ENCODE measurements around the gene PLPP7.
"Not testable (repeated sequence)": the region's sequence is repeated elsewhere in the genome, so short reads cannot be mapped to it uniquely, and the experiment has no call there.

The PLPP7 gene

GRCh38 chr9:131307974-131308373, 18.5 kb downstream of the PLPP7 start:
- DNase-seq = no peak

GRCh38 chr9:131308452-131308851, 18.9 kb downstream of the PLPP7 start:
- no peak for DNase-seq

DNA sequence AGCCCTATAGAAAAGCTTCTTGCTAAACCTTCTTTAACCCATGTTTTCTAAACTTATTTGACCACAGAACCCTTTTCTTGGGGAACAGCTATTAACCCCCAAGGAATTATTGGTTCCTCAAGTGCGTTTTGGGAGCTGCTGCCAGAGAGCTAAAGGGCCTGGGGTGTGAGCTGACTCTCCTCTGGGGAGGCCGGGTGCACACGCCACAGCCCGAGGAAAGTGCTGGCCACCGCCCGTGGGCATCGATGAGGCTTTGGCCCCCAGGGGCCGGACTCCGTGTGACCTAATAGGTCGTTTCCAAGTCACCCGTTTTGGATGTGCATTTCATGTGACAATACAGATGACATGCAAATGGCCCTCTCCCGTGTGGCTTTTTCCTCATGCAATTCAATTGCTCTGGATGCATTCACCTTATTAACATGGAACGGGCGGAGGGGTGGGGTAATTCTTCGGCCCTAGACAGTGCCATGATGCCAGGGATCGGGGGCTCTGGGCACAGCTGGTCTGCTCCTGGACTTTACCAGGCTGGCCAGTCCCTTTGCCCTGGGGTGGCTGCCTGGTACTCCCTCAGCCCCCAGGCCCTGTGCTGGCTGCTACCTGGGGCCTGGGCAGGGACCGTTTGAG, 19.5 kb downstream of the PLPP7 start:
- no peak for DNase-seq

GRCh38 chr9:131309530-131310276, 20.2 kb downstream of the PLPP7 start:
- DNase-seq = no peak

- peak; percentile 74 for DNase-seq
Observed at GRCh38 chr9:131310833-131311554, 21.5 kb downstream of the PLPP7 start.

- no peak for DNase-seq
Observed at GRCh38 chr9:131312246-131312645, 22.7 kb downstream of the PLPP7 start.

GRCh38 chr9:131312822-131313770, 23.6 kb downstream of the PLPP7 start:
- DNase-seq = no peak

GRCh38 chr9:131318231-131319085, 28.9 kb downstream of the PLPP7 start:
- no peak for DNase-seq

GRCh38 chr9:131319486-131319885, 30.0 kb downstream of the PLPP7 start:
- DNase-seq = no peak

- no peak for DNase-seq
Observed at GRCh38 chr9:131320031-131320685, 30.6 kb downstream of the PLPP7 start.

DNA sequence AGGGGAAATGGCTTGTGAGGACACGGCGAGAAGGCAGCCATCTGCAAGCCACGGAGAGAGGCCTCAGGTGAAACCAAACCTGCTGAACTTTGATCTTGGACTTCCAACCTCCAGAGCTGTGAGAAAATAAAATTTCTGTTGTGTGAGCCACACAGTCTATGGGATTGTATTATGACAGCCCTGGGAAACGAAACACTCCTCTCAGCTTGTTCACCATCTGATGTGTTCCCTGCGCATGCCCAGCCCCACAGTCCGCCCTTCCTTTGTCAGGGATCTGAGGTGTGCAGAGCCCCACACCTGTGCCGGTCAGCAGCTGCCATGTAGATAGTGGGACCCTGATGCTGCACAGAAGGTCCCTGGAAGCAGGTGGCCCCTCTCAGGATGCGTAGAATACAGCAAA, 34.1 kb downstream of the PLPP7 start:
- no peak for DNase-seq

DNA sequence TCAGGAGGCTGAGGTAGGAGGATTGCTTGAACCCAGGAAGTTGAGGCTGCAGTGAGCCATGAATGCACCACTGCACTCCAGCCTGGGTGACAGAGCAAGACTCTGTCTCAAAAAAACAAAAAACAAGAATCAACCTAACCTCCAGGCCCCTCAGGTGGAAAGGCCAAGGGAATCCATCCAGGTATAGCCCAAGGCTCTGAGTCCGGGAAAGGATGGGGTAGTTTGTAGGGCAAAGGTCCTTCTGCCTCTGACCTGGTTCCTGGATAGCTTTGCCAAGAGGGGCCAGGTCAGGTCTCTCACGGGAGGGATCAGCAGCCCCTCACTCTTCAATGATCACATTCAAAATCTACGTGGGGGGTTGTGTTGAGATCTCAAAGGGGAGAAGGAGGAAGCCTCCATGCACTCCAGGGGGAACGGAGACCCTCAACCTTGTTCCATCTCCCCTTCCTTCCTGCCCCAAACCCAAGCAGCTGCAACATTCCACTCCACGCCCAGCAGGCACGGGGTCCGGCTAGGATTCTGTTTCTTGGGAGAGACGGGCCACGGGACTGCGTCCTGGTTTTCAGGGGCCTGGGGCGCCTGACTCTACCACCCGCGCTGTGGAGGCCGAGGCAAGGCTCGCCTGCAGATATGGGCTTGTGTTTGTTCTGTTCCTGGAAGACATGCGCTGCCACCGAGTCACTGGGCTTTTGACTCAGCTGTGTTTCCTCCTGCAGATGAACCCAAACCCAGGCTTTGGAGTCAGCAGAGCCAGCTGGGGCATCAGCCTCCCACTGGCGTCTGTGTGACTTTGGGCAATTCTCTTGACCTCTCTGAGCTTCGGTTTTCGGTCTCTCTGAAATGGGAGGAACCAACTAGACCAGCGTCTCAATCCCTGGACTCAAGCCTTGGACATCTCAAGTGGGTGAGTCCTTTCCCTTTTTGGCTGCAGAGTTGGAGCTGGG, 35.5 kb downstream of the PLPP7 start:
- DNase-seq = no peak

DNA sequence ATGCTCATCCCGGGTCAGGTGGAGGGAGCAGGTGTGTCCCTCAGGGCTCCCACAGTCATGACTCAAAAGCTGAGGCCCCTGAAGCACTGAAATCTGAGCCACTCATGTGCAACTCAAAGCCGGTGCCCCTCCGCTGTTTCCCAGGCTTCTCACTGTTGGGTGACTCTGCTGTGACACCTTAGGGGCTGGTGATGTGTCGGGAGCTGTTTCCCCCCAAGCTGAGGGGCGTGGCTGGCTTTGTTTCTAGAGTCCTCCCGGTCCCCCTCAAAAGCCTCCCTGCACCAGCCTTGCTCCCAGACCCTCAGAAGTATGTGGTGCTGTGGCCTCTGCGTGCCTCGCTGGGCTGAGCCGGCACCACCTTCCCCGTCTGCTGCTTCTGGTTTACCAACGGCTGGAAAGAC, 39.7 kb downstream of the PLPP7 start:
- DNase-seq = no peak

DNA sequence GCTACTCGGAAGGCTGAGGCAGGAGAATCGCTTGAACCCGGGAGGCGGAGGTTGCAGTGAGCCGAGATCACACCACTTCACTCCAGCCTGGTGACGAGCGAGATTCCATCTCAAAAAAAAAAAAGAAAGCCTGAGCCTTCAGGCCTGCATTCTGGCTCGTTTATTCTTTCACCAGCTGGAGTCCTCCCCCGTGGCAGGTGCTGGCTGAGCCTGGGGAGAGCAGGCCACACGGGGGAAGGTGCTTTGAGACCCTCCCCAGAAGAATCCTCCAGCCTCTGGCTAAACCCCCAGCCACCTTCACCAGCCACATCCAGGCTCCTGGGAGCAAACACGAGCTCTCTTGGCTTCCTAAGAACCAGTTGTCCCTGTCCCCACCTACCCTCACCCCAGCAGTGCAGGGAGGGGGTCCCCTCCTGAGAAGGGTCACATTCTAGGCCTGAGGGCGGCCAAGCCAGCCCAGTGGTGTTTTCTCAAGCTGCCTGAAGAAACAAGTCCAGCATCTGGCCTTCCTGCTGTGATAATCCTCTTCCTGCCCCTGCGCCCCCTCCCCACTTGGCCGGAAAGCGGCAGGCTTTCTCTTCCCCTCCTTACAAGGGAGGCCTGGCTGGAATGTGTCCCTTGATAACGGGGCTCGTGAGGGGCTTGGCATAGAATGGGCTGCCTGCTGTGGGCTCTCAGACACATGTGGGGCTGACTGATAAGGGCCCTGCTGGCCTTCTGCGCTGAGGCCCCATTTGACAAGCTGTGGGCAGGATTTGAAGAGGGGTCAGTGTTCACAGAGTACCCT, 41.5 kb downstream of the PLPP7 start:
- DNase-seq = no peak

DNA sequence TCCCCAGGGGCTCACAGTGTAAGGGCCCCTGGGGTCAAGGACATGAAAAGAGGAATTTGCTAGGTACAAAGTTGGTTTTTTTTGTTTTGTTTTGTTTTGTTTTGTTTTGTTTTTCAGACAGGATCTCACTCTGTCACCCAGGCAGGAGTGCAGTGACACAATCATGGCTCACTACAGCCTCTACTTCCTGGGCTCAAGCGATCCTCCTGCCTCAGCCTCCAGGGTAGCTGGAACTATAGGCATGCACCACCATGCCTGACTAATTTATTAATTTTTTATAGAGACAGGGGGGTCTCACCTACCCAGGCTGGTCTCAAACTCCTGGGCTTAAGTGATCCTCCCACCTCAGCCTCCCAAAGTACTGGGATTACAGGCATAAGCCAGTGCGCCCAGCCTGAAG, 42.5 kb downstream of the PLPP7 start:
- not testable (repeated sequence) for DNase-seq

DNA sequence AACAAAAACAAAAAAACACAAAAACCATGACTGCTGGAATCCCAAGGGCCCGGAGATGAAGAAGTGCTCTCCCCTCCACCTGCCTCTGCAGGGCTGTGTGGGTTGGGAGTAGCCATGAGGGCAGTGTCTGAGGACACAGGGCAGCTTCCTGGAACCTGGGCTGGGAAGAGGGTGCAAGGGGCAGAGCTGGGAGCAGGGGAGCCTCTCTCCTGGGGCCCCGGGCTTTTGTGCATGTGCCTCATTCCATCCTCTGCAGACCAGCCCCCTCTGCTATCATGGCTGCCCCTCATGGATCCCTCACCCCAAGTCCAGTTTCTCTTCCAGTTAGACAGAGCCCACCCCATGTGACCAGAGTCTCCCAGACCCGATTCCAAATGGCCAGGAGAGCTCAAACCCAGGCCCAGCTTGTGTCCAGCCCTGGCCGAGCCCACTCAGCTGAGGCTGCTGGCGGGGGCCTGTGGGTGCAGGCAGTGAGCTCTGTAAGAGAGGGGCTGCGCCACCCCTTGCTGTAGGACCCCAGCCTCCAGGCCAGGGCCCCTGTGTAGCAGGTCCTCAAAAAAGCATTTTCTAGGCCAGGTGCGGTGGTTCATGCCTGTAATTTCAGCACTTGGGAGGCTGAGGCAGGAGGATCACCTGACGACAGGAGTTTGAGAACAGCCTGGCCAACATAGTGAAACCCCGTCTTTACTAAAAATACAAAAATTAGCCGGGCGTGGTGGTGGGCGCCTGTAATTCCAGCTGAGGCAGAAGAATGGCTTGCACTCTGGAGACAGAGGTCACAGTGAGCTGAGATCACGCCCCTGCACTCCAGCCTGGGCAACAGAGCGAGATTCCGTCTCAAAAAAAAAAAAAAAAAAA, 44.5 kb downstream of the PLPP7 start:
- DNase-seq = no peak

DNA sequence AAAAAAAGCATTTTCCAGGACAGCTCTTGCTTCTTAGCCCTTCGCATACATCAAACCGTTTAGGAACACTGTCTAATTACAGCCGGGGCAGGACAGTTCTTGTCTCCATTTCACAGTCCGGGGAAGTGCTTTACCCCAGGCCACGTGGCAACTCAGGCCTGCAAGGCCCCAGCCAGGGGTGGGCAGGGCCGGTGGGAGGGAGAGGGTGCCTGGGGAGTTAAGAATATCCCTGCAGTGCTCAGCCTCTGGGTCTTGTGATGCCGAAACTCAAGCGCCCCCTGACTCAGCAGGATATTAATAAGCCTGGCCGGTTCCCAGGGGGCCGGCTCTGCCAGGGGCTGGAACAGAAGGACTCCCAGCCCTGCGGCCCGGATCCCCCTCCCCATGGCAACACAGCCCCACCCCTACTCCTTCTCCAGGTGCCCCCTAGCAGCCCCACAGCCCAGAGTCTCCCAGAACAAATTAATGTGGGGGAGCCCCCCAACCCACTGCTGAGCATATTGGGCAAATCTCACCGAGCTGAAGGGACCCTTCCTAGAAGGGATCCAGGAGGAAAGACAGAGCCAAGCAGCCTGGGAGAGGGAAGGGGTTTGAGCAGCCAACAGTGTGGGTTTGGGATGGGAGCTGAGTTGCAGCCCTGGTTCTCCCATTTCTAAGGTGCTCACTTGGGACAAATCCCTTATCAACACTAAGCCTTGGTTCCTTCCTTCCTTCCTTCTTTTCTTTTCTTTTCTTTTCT, 45.3 kb downstream of the PLPP7 start:
- no peak for DNase-seq

DNA sequence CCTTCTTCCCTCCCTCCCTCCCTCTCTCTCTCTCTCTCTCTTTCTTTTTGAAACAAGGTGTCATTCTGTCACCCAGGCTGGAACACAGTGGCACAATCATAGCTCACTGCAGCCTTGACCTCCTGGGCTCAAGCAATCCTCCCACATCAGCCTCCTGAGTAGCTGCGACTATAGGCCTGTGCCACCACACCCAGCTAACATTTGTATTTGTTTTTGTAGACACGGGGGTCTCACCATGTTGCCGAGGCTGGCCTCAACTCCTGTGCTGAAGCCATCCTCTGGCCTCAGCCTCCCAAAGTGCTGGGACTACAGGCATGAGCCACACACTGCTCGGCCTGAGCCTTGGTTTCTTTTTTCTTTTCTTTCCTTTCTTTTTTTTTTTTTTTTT, 45.8 kb downstream of the PLPP7 start:
- no peak for DNase-seq
